Activated T-cell treated with anti-CD3 and anti-CD28 coated beads, Interleukin-2, amount 50 U/mL, for 1 hour (primary cell): Measurements from ENCODE around the gene SPRED2.

Experiments
- DNase-seq: peaks from one replicate; pipeline ENCODE4 v3.0.0-alpha.2; 2020

The SPRED2 gene, protein sequence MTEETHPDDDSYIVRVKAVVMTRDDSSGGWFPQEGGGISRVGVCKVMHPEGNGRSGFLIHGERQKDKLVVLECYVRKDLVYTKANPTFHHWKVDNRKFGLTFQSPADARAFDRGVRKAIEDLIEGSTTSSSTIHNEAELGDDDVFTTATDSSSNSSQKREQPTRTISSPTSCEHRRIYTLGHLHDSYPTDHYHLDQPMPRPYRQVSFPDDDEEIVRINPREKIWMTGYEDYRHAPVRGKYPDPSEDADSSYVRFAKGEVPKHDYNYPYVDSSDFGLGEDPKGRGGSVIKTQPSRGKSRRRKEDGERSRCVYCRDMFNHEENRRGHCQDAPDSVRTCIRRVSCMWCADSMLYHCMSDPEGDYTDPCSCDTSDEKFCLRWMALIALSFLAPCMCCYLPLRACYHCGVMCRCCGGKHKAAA

DNA sequence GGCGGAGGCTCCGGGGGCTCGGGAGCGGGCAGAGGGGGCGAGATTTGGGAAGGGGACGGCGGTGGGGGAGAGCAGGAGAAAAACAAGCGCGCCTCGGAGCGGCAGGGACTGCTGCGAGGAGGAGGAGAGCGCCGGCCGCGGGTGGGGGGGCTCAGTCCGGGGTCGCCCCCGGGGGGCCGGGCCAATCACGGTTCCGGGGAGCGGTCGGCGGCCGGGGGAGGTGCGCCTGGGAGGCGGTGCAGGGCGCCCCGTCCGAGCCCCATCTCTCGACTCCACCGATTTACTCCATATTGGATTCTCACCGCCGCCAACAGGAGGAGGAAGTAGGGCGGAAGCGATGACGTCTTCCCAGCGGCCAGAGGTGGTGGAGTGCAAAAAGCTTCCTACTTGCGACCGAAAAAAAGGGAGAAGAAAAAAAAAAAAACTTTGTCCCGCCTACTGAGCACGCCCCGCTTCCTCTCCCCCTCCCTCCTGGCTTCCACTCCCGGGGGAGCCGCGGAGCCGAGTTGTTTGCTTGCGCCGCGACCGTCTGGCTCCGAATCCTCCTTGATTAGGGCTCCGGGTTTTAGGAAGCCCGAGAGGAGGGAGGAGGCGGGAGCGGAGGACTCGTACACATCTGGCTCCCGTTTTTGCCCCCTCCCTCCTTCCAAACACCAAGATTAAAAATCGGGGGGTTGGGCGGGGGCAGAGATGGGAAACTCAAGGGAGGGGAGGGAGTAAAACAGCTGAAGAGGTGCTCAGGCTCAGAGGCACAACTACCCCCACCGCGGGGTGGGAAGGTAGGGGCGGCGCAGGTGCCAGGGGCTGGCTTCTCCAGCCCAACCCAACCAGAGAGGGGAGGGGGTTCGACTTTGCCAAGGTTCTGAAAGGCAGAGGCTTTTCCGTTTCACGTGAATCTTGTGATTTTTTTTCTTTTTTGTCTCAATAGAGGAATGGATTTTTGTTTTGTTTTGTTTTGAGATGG lies at the start of gene SPRED2:
Gene SPRED2, minus strand, starts transcription at position 373 of the 964 bp plus-strand sequence. CDS start 612 bp downstream, outside the sequence.
- peak; percentile 67 for DNase-seq

DNA sequence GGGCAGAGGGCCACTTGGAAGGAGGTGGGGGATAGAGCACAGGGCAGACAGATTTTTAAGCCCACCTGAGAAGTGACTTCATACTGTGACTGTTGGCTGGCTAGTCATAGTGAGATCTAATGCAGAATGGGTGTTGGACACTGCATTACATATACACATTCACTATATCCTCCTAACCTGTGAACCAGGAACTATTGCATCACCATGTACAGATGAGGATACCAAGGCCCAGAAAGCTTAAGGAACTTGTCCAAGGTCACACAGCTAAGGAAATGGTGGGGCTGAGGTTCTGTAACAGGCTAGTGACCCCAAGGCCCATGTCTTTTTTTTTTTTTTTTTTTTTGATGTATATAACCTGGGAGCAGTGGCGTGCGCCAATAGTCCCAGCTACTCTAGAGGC lies 49.6 kb upstream of the SPRED2 start:
- no peak for DNase-seq

- no peak for DNase-seq
Observed at GRCh38 chr2:65479524-65479923, 47.1 kb upstream of the SPRED2 start.

DNA sequence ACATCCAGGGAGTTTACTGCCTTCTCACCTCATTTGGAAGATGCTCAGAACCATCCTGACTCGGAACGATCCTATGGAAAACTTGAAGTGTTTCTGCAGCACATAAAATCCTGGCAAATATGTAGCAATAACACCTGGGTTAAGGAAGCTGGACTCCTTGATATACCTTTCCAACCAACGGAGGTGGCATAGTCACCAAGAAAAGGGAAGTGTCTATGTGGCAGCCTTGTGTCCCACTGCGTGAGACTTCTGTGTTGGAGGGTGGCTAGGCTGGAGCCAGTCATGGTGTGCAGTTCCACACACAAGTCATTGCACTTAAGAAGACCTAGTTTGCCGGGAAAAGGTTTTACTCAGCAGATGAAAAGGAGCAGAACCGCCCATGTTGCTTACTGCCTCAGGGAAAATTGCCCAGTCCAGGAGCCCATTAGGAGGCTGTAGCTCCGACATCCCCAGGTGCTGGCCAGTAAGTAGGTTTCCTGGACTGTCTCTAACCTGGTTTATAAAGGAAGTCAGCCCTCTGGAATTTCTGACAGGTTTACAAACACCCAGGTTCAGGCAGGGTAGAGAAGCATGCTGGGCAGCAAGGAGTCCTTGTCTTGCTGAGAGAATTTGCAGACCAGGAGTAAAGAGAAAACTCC lies 46.2 kb upstream of the SPRED2 start:
- no peak for DNase-seq

GRCh38 chr2:65477590-65477989 lies 45.2 kb upstream of the SPRED2 start:
- no peak for DNase-seq

DNA sequence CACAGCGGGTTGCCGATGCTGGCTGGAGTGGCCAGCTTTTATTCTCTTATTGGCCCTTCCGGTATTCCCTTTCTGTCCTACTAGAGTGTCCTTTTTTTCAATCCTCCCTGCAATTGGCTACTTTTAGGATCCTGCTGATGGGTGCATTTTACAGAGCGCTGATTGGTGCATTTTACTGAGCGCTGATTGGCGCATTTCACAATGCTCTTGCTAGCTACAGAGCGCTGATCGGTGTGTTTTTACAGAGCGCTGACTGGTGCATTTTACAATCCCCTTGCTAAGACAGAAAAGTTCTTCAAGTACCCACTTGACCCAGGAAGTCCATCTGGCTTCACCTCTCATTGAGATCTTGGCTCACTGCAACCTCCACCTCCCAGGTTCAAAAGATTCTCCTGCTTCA lies 44.4 kb upstream of the SPRED2 start:
- no peak for DNase-seq

DNA sequence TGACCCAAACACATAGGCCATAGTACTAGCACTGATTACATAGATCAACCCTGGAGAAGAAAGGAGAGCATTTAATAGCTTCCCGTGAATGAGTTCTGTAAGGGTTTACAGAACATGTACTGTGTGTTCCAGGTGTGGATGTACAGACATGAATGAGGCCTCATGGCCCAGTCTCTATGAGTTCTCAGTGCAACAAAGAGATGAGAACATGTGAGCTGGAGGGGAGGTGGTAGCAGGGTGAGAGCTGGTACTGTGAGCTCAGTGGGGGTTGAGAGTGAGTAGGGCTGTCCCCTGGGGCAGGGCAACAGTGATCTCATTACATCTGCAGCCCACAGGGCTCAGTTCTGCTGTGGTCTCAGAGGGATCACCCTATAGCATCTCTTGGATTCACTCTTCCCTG lies 42.6 kb upstream of the SPRED2 start:
- no peak for DNase-seq

- no peak for DNase-seq
Observed at GRCh38 chr2:65473045-65473444, 40.6 kb upstream of the SPRED2 start.

GRCh38 chr2:65471409-65471808 lies 39.0 kb upstream of the SPRED2 start:
- DNase-seq, result no peak

DNA sequence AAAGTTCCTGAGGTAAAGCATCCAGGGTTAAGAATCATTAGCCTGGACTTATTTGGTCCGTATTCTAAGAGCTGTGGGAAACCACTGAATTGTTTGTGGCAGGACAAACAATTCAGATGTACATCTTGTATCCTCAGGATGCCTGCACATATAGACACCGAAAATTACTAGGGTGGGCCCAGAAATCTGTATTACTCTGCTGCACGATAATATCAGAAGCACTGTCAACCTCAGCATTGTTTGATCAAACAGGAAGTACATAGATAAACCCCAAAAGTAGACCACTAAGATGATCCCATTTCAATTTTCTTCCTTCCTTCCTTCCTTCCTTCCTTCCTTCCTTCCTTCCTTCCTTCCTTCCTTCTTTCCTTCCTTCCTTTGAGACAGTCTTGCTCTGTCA lies 34.2 kb upstream of the SPRED2 start:
- no peak for DNase-seq

GRCh38 chr2:65465857-65466256 lies 33.5 kb upstream of the SPRED2 start:
- no peak for DNase-seq

DNA sequence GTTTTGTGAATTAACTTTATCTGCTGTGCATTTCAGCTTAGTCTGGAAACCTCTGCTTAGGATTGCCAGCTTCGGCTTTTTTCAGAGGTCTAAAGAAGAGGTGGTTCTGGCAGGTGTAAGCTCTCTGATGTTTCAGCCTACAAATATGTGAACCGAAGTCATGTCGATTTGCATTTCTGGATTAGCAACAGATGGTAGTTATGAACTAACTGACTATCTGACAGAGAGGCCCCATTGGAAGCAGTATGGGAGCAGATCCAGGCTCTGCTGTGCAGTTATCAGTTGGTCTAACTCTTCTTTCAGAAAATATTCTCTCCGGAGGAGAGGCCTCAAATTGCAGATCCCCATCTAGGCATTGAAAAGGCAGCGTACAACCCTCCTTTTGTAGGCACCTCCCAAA lies 32.7 kb upstream of the SPRED2 start:
- no peak for DNase-seq

DNA sequence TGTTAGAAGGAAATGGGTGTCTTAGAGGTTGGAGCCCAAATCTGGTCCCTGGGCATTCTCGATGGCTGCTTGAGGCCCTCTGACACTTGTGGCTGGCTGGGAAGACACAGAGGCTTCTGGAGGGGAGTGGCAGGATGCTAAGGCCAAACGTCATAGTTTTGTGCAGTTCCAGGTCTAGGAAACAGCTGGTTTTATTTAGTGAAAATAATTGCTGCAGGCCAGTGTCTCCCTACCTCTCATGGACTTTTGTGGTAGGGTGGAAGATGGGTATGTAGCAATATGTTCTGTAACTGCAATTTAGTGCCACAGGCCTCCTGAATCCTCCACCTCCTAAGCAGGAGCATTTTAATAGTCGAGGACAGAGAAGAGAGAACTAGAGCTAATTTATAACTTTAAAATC lies 32.2 kb upstream of the SPRED2 start:
- DNase-seq, result no peak

- DNase-seq, result no peak
Observed at GRCh38 chr2:65458999-65459398, 26.6 kb upstream of the SPRED2 start.

DNA sequence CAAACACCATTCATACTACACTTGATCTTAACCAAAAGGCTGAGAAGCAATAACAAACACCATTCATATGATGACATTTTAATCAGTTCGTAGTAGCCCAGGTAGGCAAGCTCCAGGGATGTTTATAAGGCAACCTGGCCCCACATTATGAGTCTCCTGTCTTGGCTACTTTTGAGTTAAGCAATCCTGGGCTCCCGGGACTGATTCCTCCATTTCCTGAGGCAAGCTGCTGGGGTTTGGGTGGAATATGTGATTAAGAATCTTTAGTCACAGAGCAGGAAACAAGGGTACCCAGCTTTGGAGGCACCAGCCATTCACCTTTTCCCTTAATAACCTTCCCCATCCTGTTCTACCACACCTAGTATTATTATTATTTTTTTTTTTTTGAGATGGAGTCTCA lies 24.5 kb upstream of the SPRED2 start:
- DNase-seq, result no peak

DNA sequence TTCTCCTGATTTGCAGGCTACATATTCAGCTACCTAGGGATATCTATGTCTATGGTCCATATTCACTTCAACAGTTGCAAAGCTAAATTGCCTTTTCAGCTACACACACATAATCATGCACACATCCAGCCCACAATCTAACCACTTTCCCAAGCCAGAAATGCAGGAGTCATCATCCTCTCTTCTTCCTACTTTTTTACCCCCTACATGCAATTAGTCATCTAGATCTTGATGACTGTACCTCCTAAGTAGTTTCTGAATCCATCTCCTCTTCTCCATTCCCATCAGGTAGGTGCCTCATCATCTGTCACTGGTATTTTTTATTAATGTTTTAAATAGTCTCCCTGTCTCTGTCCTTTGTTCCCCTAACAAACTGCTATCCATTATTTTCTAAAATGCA lies 23.7 kb upstream of the SPRED2 start:
- no peak for DNase-seq

DNA sequence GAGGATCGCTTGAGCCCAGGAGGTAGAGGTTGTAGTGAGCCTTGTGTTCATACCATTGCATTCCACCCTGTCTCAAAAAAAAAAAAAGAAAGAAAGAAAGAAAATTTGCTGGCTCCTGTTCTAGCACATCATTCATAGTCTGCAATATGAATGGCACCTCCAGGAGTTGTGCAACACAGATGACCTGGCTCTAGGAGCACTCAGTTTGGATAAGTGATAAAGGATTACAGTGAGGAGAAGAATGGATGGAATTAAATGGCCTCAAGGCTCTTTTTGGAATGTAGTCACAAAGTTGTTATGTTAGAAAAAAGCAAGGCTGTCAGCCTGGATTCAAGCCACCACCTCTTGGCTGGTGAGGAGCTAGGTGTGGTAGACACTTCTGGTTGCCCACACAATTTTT lies 21.5 kb upstream of the SPRED2 start:
- no peak for DNase-seq

DNA sequence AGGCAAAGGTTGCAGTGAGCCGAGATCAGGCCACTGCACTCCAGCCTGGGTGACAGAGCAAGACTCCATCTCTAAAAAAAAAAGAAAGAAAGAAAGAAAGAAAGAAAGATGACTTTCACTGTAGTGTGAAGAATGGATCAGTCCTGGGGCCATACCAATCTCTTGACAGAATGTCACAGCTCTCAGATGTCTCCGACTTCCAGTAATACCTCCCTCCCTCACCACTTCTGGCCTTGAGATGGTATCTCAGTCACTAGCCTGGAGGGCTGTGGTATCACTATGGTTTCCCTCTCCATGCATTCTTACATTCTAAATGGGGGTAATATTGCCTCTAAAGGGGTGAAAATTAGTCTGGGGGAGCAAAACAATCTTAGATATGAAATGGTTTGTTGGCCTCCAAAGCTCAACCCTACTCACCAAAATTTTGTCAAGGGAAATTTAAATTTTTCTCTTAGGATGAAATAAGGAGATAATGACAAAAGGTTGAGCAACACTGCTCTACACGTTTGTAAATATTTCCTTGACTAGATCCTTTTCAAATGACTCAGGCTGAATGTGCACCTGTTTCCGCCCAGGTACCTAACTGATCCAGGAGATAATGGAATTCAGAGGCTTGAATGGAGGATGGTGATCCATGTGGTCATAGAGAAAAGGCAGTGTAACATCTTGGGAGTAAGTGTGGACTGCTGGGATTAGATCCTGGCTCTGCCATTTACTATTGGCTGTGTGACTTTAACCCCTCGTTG lies 19.9 kb upstream of the SPRED2 start:
- DNase-seq, result no peak

GRCh38 chr2:65450810-65451209 lies 18.4 kb upstream of the SPRED2 start:
- no peak for DNase-seq

GRCh38 chr2:65450393-65450792 lies 18.0 kb upstream of the SPRED2 start:
- DNase-seq, result no peak

GRCh38 chr2:65443509-65444186 lies 11.2 kb upstream of the SPRED2 start:
- no peak for DNase-seq

DNA sequence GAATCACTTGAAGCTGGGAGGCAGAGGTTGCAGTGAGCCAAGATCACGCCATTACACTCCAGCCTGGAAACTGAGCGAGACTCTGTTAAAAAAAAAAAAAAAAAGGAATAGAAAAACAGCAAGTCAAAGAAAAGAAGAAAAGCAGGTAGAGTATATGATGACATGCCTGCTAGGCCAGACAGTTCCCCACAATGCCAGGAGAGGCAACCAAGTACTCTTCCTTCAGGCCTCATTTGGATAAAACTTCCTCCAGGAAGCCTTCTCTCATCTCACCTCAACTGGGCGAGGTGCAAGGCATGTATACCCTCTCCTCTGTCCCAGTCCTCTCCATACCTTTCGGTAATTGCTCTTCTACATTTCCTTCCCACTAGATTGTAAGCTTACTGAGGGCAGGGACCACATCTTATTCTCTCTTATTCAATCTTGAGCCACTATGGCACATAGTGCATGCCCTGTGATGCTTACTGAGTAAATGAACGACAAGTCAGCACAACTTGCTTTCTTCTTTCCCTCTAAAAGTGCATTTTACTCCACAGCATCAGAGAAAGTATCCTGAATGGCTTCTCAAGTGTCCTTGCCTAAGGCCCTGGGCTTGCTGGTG lies 10.1 kb upstream of the SPRED2 start:
- DNase-seq, result no peak
